Thyroid gland (tissue), 4 donors: ENCODE results near the gene DPP4.

Source experiments
- CTCF ChIP-seq, 6 experiments: fragments of 200-600 bp in 3 of 6; fragments of 450-650 bp in 3 of 6; sonication (generic) in 3 of 6; IDR thresholded peaks; one replicate each; pipeline ENCODE4 v1.5.1; 2016 to 2019; ENCODE audit warnings: antibody characterized with exemption in 6 of 6, mild to moderate bottlenecking in 2 of 6, inconsistent platforms in 1 of 6, moderate library complexity in 1 of 6
- POLR2A ChIP-seq, 2 donors: fragments of 450-650 bp; IDR thresholded peaks; one replicate each; pipeline ENCODE4 v1.6.1; 2017; ENCODE audit warnings: antibody characterized with exemption in 2 of 2, mild to moderate bottlenecking in 2 of 2, moderate library complexity in 1 of 2

- no peak for TF ChIP-seq CTCF (IDR thresholded peaks at IDR 0.05)
- no peak for TF ChIP-seq POLR2A (IDR thresholded peaks at IDR 0.05)
Observed at GRCh38 chr2:161997916-161998471, 76.0 kb downstream of the DPP4 start.
